Neural progenitor cell (in vitro differentiated cells): Measurements from ENCODE around the gene COL8A2. TPM values are rescaled to one million over a fixed set of nuclear protein-coding genes. Genes with fewer than 3 reads are reported as not detected.

Experiments
- DNase-seq: peaks from one replicate; pipeline ENCODE4 v3.0.0-alpha.2; 2016; ENCODE audit warnings: low spot score
- H2AFZ ChIP-seq: fragments of 200-600 bp; sonication (generic); replicated peaks from 2 replicates; pipeline ENCODE4 v1.6.1; 2016; ENCODE audit warnings: antibody characterized with exemption
- H3F3A ChIP-seq: fragments of 200-600 bp; sonication (generic); 2 replicates; pipeline ENCODE4 v1.6.1; 2016; ENCODE audit warnings: antibody characterized with exemption, low read depth
- H3K27ac ChIP-seq: fragments of 200-600 bp; sonication (generic); 2 replicates; pipeline ENCODE4 v1.5.1; 2016; ENCODE audit warnings: mild to moderate bottlenecking
- H3K27me3 ChIP-seq: fragments of 200-600 bp; sonication (generic); 2 replicates; pipeline ENCODE4 v1.6.1; 2016; ENCODE audit warnings: mild to moderate bottlenecking, moderate library complexity
- H3K36me3 ChIP-seq: fragments of 200-600 bp; sonication (generic); 2 replicates; pipeline ENCODE4 v1.5.1; 2016
- H3K4me1 ChIP-seq: fragments of 200-600 bp; sonication (generic); 2 replicates; pipeline ENCODE4 v1.6.1; 2016; ENCODE audit warnings: mixed run types
- H3K4me2 ChIP-seq: fragments of 200-600 bp; sonication (generic); 2 replicates; pipeline ENCODE4 v1.6.1; 2016
- H3K4me3 ChIP-seq: fragments of 200-600 bp; sonication (generic); 2 replicates; pipeline ENCODE4 v1.5.1; 2016
- H3K79me2 ChIP-seq: fragments of 200-600 bp; sonication (generic); 2 replicates; pipeline ENCODE4 v1.6.1; 2016; ENCODE audit warnings: low read depth
- H3K9ac ChIP-seq: fragments of 200-600 bp; sonication (generic); 2 replicates; pipeline ENCODE4 v1.6.1; 2016
- H3K9me3 ChIP-seq: fragments of 200-600 bp; sonication (generic); 2 replicates; pipeline ENCODE4 v1.5.1; 2016; ENCODE audit warnings: low read depth
- H4K20me1 ChIP-seq: fragments of 200-600 bp; sonication (generic); 2 replicates; pipeline ENCODE4 v1.6.1; 2016; ENCODE audit warnings: low read depth
- H3K27ac Mint-ChIP-seq: 3 replicates; pipeline ENCODE4 v1.8.0; 2021; ENCODE audit warnings: mixed read lengths
- H3K27me3 Mint-ChIP-seq: 2 replicates; pipeline ENCODE4 v1.8.0; 2022; ENCODE audit warnings: low read depth, mild to moderate bottlenecking, inconsistent platforms, moderate library complexity, mixed read lengths; ENCODE audit not compliant: insufficient read depth
- H3K36me3 Mint-ChIP-seq: 3 replicates; pipeline ENCODE4 v1.8.0; 2021; ENCODE audit warnings: mixed read lengths
- H3K4me1 Mint-ChIP-seq: 3 replicates; pipeline ENCODE4 v1.8.0; 2021; ENCODE audit warnings: mixed read lengths
- H3K4me3 Mint-ChIP-seq: 3 replicates; pipeline ENCODE4 v1.8.0; 2021; ENCODE audit warnings: mild to moderate bottlenecking, moderate library complexity, mixed read lengths
- H3K9me3 Mint-ChIP-seq: 3 replicates; pipeline ENCODE4 v1.8.0; 2020; ENCODE audit warnings: mixed read lengths
- EZH2 ChIP-seq: fragments of 200-600 bp; sonication (generic); IDR thresholded peaks from 2 replicates; pipeline ENCODE4 v1.6.1; 2017; ENCODE audit warnings: antibody characterized with exemption, mild to moderate bottlenecking, moderate library complexity
- EZH2phosphoT487 ChIP-seq: fragments of 200-600 bp; sonication (generic); IDR thresholded peaks from 2 replicates; pipeline ENCODE4 v1.6.1; 2017; ENCODE audit warnings: antibody characterized with exemption
- total RNA-seq: library from RNA; depleted of rRNA; stranded (reverse); fragments of >200 nt; gene quantifications from 2 replicates; pipeline ENCODE4 v1.2.3, GENCODE V29; 2015; ENCODE audit warnings: low replicate concordance
- TF ChIP-seq, protein P1 (sequence below): fragments of 200-600 bp; sonication (generic); IDR thresholded peaks from 2 replicates; pipeline ENCODE4 v1.5.1; 2017; ENCODE audit warnings: antibody characterized with exemption, mild to moderate bottlenecking

The COL8A2 gene
- total RNA-seq, 1 donor from 2014 or later = not detected

DNA sequence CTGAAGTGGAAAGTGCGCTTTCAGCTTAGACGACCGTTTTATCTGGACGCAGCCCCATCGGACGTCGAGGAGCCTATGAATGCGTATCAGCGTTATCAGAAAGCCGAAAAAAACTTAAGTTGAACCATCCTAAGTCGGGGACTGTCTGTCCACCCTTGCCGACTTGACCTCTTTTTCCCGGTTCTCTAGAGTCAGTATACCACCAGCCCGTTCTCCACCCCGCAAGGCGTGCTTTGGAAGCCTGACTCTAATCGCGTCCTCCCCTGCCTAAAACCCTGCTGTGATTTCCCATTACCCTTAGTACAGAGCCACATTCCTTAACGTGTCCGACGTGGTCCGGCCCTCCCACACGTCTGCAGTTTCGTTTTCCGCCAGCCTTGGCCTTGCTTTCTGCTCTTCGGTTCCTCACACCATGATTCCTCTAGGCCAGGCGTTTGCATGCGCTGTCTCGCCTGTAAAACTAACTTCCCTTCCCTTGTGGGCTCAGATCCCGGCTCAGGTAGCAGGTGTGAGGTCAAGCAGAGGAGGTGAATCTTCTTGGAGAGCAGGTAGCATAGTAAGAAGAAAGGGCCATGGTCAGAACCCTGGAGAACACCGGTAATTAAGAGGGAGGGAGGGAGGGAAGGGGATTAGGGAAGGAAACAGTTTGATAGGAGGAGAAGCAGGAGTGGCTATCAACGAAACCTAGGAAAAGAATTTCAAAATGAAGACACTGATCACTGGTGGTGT lies 35.5 kb downstream of the COL8A2 start:
- Mint-ChIP-seq H3K27ac (peak overlapping the region; percentile 96), H3K36me3 (peaks cover 21% of the 10 kb centered on the region), H3K4me3 (peak overlapping the region; percentile 97), H3K27me3 (peaks cover 3% of the 10 kb centered on the region), H3K4me1 (peaks cover 35% of the 10 kb centered on the region), H3K9me3 (peaks cover 2% of the 10 kb centered on the region)
- H3K4me3 ChIP-seq = peak overlapping the region; percentile 78
- peaks cover 22% of the 10 kb centered on the region for H3K79me2 ChIP-seq
- H3K27me3 ChIP-seq = no peaks in the 10 kb centered on the region
- peak overlapping the region; percentile 71 for H3K9ac ChIP-seq
- H2AFZ ChIP-seq = peak overlapping the region; percentile 82
- H3K27ac ChIP-seq = no peak overlapping the region
- peaks cover 6% of the 10 kb centered on the region for H3K4me1 ChIP-seq
- H3K4me2 ChIP-seq = peak overlapping the region; percentile 87
- TF ChIP-seq EZH2 = no peak
- TF ChIP-seq, protein P1, sequence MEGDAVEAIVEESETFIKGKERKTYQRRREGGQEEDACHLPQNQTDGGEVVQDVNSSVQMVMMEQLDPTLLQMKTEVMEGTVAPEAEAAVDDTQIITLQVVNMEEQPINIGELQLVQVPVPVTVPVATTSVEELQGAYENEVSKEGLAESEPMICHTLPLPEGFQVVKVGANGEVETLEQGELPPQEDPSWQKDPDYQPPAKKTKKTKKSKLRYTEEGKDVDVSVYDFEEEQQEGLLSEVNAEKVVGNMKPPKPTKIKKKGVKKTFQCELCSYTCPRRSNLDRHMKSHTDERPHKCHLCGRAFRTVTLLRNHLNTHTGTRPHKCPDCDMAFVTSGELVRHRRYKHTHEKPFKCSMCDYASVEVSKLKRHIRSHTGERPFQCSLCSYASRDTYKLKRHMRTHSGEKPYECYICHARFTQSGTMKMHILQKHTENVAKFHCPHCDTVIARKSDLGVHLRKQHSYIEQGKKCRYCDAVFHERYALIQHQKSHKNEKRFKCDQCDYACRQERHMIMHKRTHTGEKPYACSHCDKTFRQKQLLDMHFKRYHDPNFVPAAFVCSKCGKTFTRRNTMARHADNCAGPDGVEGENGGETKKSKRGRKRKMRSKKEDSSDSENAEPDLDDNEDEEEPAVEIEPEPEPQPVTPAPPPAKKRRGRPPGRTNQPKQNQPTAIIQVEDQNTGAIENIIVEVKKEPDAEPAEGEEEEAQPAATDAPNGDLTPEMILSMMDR = no peak
- TF ChIP-seq EZH2phosphoT487 = no peak
- H3K9me3 ChIP-seq = no peaks in the 10 kb centered on the region
- no peaks in the 10 kb centered on the region for H3K36me3 ChIP-seq
- DNase-seq = peak; percentile 62
- peaks cover 10% of the 10 kb centered on the region for H4K20me1 ChIP-seq
- H3F3A ChIP-seq = peaks cover 5% of the 10 kb centered on the region

DNA sequence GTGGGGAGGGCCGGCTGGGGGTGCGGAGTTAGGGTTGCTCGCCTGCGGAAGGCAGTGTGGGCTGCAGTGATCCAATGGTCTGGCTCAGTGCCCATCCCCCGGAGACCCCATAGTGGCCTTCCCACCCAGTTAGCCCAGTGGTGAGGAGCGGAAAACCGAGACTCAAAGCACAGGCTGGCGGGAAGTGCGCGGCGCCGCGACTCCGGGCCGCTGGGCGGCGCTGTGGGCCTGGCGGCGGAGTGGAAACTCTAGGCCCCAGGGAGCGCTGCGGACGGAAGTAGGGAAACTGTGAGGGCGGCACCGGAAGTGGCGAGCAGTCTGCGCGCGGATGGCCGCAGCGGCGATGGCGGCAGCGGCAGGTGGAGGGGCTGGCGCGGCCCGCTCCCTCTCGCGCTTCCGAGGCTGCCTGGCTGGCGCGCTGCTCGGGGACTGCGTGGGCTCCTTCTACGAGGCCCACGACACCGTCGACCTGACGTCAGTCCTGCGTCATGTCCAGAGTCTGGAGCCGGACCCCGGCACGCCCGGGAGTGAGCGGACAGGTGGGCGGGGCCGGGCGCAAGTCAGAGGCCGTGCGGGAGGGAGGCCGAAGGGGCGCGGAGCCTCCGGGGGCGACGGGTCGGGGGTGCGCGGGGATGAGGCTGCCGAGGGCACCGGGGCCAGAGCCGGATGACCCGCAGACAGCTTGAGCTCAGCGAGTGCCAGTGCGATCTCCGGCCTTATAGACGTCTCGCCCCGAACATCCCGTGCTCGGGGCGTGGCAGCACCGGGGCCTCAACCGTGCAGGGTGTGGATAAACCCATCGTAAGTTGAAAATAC lies 36.2 kb downstream of the COL8A2 start, which contains the start of gene ADPRS:
Gene ADPRS (plus strand): TSS at position 316 of the 816 bp plus-strand sequence. CDS start 13 bp downstream, at position 329.
- Histone ChIP-seq H3K9ac (peak within 1 kb of the TSS; percentile 71), H3K79me2 (peaks cover 22% of the 10 kb centered on the region), H3K4me1 (peaks cover 11% of the 10 kb centered on the region), H4K20me1 (peaks cover 10% of the 10 kb centered on the region), H3K36me3 (no peaks in the 10 kb centered on the region), H3K27ac (no peak within 1 kb of the TSS), H3K27me3 (no peaks in the 10 kb centered on the region), H3F3A (peaks cover 10% of the 10 kb centered on the region), H3K4me3 (peak within 1 kb of the TSS; percentile 78), H3K4me2 (peak within 1 kb of the TSS; percentile 87), H3K9me3 (no peaks in the 10 kb centered on the region), H2AFZ (peak within 1 kb of the TSS; percentile 82)
- TF ChIP-seq EZH2 (no peak), EZH2phosphoT487 (no peak)
- TF ChIP-seq, protein P1 = peak; percentile 99
- Mint-ChIP-seq H3K4me1 (peaks cover 38% of the 10 kb centered on the region), H3K9me3 (peaks cover 2% of the 10 kb centered on the region), H3K36me3 (peaks cover 21% of the 10 kb centered on the region), H3K27ac (peak within 1 kb of the TSS; percentile 96), H3K27me3 (peaks cover 6% of the 10 kb centered on the region), H3K4me3 (peak within 1 kb of the TSS; percentile 97)
- DNase-seq = peak; percentile 95

- Mint-ChIP-seq H3K4me3 (peak overlapping the region; percentile 70), H3K4me1 (peaks cover 40% of the 10 kb centered on the region), H3K36me3 (peaks cover 18% of the 10 kb centered on the region), H3K27me3 (peaks cover 8% of the 10 kb centered on the region), H3K9me3 (peaks cover 2% of the 10 kb centered on the region), H3K27ac (no peak overlapping the region)
- H2AFZ ChIP-seq = peak overlapping the region; percentile 53
- H3K4me1 ChIP-seq = peaks cover 11% of the 10 kb centered on the region
- H3K36me3 ChIP-seq = no peaks in the 10 kb centered on the region
- H3K4me3 ChIP-seq = peak overlapping the region; percentile 78
- H3K4me2 ChIP-seq = peak overlapping the region; percentile 56
- no peak overlapping the region for H3K9ac ChIP-seq
- H3K79me2 ChIP-seq = peaks cover 22% of the 10 kb centered on the region
- no peaks in the 10 kb centered on the region for H3K27me3 ChIP-seq
- peaks cover 10% of the 10 kb centered on the region for H3F3A ChIP-seq
- H4K20me1 ChIP-seq = peaks cover 10% of the 10 kb centered on the region
- DNase-seq = no peak
- TF ChIP-seq EZH2 (no peak), EZH2phosphoT487 (no peak)
- TF ChIP-seq, protein P1 = no peak
- no peaks in the 10 kb centered on the region for H3K9me3 ChIP-seq
- H3K27ac ChIP-seq = no peak overlapping the region
These were observed 36.8 kb downstream of the COL8A2 start for GRCh38 chr1:36088265-36088576.
